Activated CD8-positive, alpha-beta T cell treated with anti-CD3 and anti-CD28 coated beads for 36 hours (primary cell): Measurements from ENCODE around the gene ATP10B. TPM values are rescaled to one million over a fixed set of nuclear protein-coding genes. Genes with fewer than 3 reads are reported as not detected.

Experiments used
- ATAC-seq: fragments of 200-7000 bp; cut with Tn5 transposase; one replicate; pipeline ENCODE4 v1.10.0; 2021; ENCODE audit warnings: mild to moderate bottlenecking, moderate library complexity
- CTCF ChIA-PET: fragments of 350-600 bp; sonication (Branson Sonifier 250); formaldehyde crosslinking; loops from one replicate; lab custom pipeline; 2021; ENCODE audit warnings: antibody characterized with exemption; lab: Charles Lee
- POLR2A ChIA-PET: fragments of 350-600 bp; sonication (Branson Sonifier 250); formaldehyde crosslinking; loops from one replicate; lab custom pipeline; 2021; ENCODE audit warnings: antibody characterized with exemption; lab: Charles Lee
- DNase-seq: peaks from one replicate; pipeline ENCODE4 v3.0.0-alpha.2; 2020
- H3K27ac Mint-ChIP-seq: one replicate; pipeline ENCODE4 v1.8.0; 2021; ENCODE audit warnings: mild to moderate bottlenecking, mixed read lengths
- H3K27me3 Mint-ChIP-seq: one replicate; pipeline ENCODE4 v1.8.0; 2021; ENCODE audit warnings: mixed read lengths
- H3K36me3 Mint-ChIP-seq: one replicate; pipeline ENCODE4 v1.8.0; 2021; ENCODE audit warnings: low read depth, mixed read lengths
- H3K4me1 Mint-ChIP-seq: one replicate; pipeline ENCODE4 v1.8.0; 2021; ENCODE audit warnings: low read depth, mixed read lengths
- H3K4me3 Mint-ChIP-seq: one replicate; pipeline ENCODE4 v1.8.0; 2021; ENCODE audit warnings: mild to moderate bottlenecking, moderate library complexity, mixed read lengths
- H3K9me3 Mint-ChIP-seq: one replicate; pipeline ENCODE4 v1.8.0; 2021; ENCODE audit warnings: mixed read lengths
- intact Hi-C: fragments of 100-400 bp; cut with micrococcal nuclease; formaldehyde crosslinking; loops from one replicate; pipeline ENCODE4 v1.10.0; 2022
- total RNA-seq, 2 experiments: library from RNA; stranded (reverse); gene quantifications; one replicate each; pipeline ENCODE4 v1.2.3, GENCODE V29; 2021
- TF ChIP-seq, protein P1 (sequence below): fragments of 200-600 bp; IDR thresholded peaks from one replicate; pipeline ENCODE4 v1.8.0; 2022; ENCODE audit warnings: antibody characterized with exemption, mild to moderate bottlenecking

The ATP10B gene
- total RNA-seq, 2 experiments from 2014 or later, result not detected

DNA sequence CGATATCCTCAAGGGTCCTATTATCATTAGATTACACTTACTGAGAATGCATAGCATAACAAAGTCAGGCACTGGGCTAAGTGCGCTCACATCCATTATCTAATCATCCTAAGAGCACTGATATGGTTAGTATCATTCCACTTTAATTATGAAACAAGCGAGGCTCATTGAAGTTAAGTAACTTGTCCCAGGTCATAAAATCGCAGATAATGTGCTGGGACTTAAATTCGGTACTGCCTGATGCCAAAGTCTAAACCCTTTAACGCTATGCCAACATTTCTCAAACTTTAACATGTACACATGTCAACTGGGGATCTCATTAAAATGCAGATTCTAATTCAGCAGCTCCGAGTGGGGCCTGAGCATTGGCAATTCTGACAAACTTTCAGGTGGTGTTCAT is 225.7 kb downstream of the ATP10B start:
- TF ChIP-seq, protein P1, sequence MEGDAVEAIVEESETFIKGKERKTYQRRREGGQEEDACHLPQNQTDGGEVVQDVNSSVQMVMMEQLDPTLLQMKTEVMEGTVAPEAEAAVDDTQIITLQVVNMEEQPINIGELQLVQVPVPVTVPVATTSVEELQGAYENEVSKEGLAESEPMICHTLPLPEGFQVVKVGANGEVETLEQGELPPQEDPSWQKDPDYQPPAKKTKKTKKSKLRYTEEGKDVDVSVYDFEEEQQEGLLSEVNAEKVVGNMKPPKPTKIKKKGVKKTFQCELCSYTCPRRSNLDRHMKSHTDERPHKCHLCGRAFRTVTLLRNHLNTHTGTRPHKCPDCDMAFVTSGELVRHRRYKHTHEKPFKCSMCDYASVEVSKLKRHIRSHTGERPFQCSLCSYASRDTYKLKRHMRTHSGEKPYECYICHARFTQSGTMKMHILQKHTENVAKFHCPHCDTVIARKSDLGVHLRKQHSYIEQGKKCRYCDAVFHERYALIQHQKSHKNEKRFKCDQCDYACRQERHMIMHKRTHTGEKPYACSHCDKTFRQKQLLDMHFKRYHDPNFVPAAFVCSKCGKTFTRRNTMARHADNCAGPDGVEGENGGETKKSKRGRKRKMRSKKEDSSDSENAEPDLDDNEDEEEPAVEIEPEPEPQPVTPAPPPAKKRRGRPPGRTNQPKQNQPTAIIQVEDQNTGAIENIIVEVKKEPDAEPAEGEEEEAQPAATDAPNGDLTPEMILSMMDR, result no peak
- ATAC-seq, result no peak
- H3K27me3 Mint-ChIP-seq, result peaks cover 9% of the 10 kb centered on the region
- no peaks in the 10 kb centered on the region for H3K36me3 Mint-ChIP-seq
- intact Hi-C loops, result no loop called here
- DNase-seq, result no peak
- POLR2A ChIA-PET, result no interaction called here
- no peak overlapping the region for H3K4me3 Mint-ChIP-seq
- CTCF ChIA-PET, result interaction anchor here (0.6 kb wide), 1 partner anchor 293 kb away, joined by 3 read pairs; no protein-coding TSS in a partner anchor
- H3K9me3 Mint-ChIP-seq, result no peaks in the 10 kb centered on the region
- H3K4me1 Mint-ChIP-seq, result no peaks in the 10 kb centered on the region
- H3K27ac Mint-ChIP-seq, result no peak overlapping the region

DNA sequence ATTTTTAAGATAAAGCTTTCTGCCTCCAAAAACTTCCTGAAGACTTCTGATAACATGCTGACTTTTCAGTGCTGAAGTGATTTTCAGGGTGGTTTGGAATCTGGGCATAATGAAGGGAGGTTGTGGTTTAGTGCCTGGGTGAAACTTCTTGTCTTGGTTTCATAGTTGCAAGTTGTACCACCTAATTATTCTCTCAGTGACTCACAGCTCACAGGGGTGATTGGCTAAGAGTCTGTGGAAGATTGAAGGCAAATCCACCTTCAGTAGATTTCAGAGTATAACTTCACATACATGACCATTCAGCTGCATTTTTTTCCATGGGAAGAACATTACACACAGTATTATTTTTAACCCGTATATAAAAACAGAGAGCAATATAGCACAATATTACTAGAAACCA is 230.5 kb downstream of the ATP10B start:
- POLR2A ChIA-PET, result no interaction called here
- H3K36me3 Mint-ChIP-seq, result no peaks in the 10 kb centered on the region
- TF ChIP-seq, protein P1, result no peak
- CTCF ChIA-PET, result interaction anchor here (1.2 kb wide), 1 partner anchor 113 kb away, joined by 5 read pairs; no protein-coding TSS in a partner anchor
- H3K27me3 Mint-ChIP-seq, result peaks cover 5% of the 10 kb centered on the region
- no peaks in the 10 kb centered on the region for H3K4me1 Mint-ChIP-seq
- no peak overlapping the region for H3K4me3 Mint-ChIP-seq
- DNase-seq, result no peak
- intact Hi-C loops, result no loop called here
- no peak overlapping the region for H3K27ac Mint-ChIP-seq
- H3K9me3 Mint-ChIP-seq, result no peaks in the 10 kb centered on the region
- ATAC-seq, result no peak

DNA sequence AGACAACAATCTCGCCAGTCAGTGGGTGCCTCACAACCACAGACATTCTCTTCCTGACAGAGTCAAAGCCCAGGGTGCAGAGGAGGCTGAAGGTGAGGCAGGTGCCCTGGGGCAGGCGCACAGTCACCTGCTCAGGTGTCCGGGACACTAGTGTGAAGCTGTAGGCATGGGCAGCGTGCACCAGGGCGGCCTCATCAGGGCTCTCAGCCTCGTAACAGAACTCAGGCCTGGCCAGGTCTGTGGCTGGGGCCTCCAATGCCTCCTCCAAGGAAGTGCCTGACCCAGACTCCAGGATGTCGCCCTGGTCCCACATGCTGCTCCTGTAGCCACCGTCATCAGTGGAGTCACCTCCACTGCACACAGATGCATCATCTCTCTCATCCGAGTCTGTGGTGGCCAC is 231.6 kb downstream of the ATP10B start:
- peaks cover 5% of the 10 kb centered on the region for H3K27me3 Mint-ChIP-seq
- no peak overlapping the region for H3K27ac Mint-ChIP-seq
- ChIA-PET POLR2A (no interaction called here), CTCF (no interaction called here)
- H3K9me3 Mint-ChIP-seq, result no peaks in the 10 kb centered on the region
- H3K4me3 Mint-ChIP-seq, result no peak overlapping the region
- ATAC-seq, result no peak
- no peaks in the 10 kb centered on the region for H3K4me1 Mint-ChIP-seq
- H3K36me3 Mint-ChIP-seq, result no peaks in the 10 kb centered on the region
- intact Hi-C loops, result no loop called here
- DNase-seq, result no peak
- TF ChIP-seq, protein P1, result no peak

DNA sequence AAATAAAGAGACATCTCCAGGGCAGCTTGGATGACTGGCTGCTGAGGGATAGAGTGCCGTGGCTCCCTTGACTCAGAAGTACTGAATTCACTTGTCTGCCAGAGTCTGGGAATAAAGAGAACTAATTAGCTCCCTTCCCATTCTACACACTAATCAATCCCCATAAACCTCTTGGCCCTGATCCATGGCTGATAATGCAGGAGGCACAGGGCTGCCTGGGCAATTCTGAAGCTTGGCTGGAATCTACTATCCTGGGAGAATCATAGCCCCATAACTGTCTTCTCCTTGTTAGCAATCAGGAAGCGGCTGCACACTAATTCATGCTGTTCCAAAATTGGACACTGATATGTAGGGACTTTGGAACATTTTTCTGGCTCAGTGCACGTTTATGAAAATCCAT is 232.6 kb downstream of the ATP10B start:
- ATAC-seq (no peak), DNase-seq (no peak)
- Mint-ChIP-seq H3K27ac (no peak overlapping the region), H3K4me3 (no peak overlapping the region), H3K4me1 (no peaks in the 10 kb centered on the region), H3K27me3 (peaks cover 5% of the 10 kb centered on the region), H3K9me3 (no peaks in the 10 kb centered on the region), H3K36me3 (no peaks in the 10 kb centered on the region)
- intact Hi-C loops, result no loop called here
- POLR2A ChIA-PET, result no interaction called here
- CTCF ChIA-PET, result no interaction called here
- TF ChIP-seq, protein P1, result no peak

DNA sequence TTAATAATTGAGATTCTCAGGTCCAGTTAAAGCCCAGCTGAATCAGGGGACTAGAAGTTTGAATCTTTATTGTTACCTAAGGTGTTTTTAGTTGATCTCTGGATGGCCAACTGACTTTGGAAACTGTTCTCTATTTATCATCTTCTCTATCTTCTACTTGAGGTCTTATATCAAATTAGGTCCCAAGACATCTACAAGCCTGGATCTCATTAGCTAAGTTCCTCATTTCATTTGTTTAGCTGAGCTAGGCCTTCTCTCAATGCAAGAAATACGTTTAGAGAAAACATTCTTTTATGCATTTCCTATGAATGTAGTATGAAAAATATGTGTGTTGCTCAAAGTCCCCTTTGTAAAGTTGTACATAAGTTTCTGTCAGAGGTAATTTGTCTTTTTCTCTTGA is 233.7 kb downstream of the ATP10B start:
- CTCF ChIA-PET, result interaction anchor here (0.6 to 2.1 kb wide), 2 partner anchors 180 to 980 kb away, joined by 3 to 7 read pairs; no protein-coding TSS in a partner anchor
- H3K27me3 Mint-ChIP-seq, result peaks cover 5% of the 10 kb centered on the region
- ATAC-seq, result no peak
- no peaks in the 10 kb centered on the region for H3K4me1 Mint-ChIP-seq
- DNase-seq, result no peak
- TF ChIP-seq, protein P1, result no peak
- H3K36me3 Mint-ChIP-seq, result no peaks in the 10 kb centered on the region
- no peaks in the 10 kb centered on the region for H3K9me3 Mint-ChIP-seq
- no peak overlapping the region for H3K27ac Mint-ChIP-seq
- intact Hi-C loops, result no loop called here
- POLR2A ChIA-PET, result no interaction called here
- no peak overlapping the region for H3K4me3 Mint-ChIP-seq
